GM23248 (cell line): ENCODE results near the gene TMEM59L.

Source experiments
- EZH2 ChIP-seq: fragments of 200-600 bp; sonication (generic); IDR thresholded peaks from 2 replicates; pipeline ENCODE4 v1.6.1; 2018; ENCODE audit warnings: antibody characterized with exemption, mild to moderate bottlenecking; ENCODE audit not compliant: insufficient read depth, poor library complexity, severe bottlenecking
- EZH2phosphoT487 ChIP-seq: fragments of 200-600 bp; sonication (generic); IDR thresholded peaks from 2 replicates; pipeline ENCODE4 v1.6.1; 2018; ENCODE audit warnings: antibody characterized with exemption, moderate library complexity, mild to moderate bottlenecking, low read depth; ENCODE audit not compliant: insufficient read depth

GRCh38 chr19:18657590-18658365 is 45.1 kb downstream of the TMEM59L start:
- no peak for TF ChIP-seq EZH2
- TF ChIP-seq EZH2phosphoT487, result no peak
